Measurements from ENCODE around the gene AGBL3. TPM values are rescaled to one million over a fixed set of nuclear protein-coding genes. Genes with fewer than 3 reads are reported as not detected.

Gene AGBL3
- total RNA-seq, 1 experiment from 2014 or later: 3.5 TPM

DNA sequence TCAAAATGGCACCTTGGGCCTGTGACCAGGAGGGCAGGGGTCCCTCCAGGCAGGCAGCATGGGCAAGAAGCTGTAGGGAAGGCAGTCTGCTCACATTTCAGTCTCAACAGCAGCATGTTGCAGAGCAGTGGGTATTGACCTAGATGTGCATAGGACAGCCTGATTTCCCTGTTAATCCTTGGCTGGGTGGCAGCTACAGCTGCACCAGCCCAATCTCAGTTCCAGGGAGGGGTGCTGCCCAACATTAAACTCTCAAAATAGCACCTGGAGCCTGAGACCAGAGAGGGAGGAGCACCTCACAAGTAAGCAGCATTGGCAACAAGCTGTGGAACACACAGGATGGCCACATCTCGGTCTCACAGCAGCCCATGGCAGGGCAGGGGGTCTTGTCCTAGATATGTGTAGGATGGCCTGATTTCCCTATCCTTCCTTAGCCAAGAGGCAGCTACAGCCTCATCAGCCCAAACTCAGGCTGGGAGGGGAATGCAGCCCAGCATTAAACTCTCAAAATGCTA is 171.9 kb downstream of the AGBL3 start:
- Histone ChIP-seq H3K27me3 (ENCODE audit: low read length) (no peaks in the 10 kb centered on the region), H3K4me2 (ENCODE audit: low read depth, low read length, poor library complexity, severe bottlenecking) (no peak overlapping the region), H3K79me2 (ENCODE audit: low read length) (no peaks in the 10 kb centered on the region), H4K20me1 (ENCODE audit: insufficient read depth, low read depth, low read length) (no peaks in the 10 kb centered on the region), H3K9ac (ENCODE audit: low read length) (no peak overlapping the region), H3K36me3 (ENCODE audit: insufficient read depth, low read length) (no peaks in the 10 kb centered on the region; the same call in 1 of the 2 replicates), H2AFZ (ENCODE audit: low read length) (no peak overlapping the region), H3K4me1 (ENCODE audit: low read length) (no peaks in the 10 kb centered on the region), H3K9me3 (ENCODE audit: low read length) (peaks cover 32% of the 10 kb centered on the region), H3K27ac (ENCODE audit: low read length) (no peak overlapping the region), H3K4me3 (ENCODE audit: low read length) (no peak overlapping the region), H3K9me2 (replicated peaks; ENCODE audit: insufficient read depth, low read length) (no peaks in the 10 kb centered on the region)
- DNase-seq: no peak

GRCh38 chr7:135158874-135159273 is 172.6 kb downstream of the AGBL3 start:
- Histone ChIP-seq H3K4me3 (ENCODE audit: low read length) (no peak overlapping the region), H3K27me3 (ENCODE audit: low read length) (no peaks in the 10 kb centered on the region), H3K27ac (ENCODE audit: low read length) (no peak overlapping the region), H4K20me1 (ENCODE audit: insufficient read depth, low read depth, low read length) (no peaks in the 10 kb centered on the region), H3K4me2 (ENCODE audit: low read depth, low read length, poor library complexity, severe bottlenecking) (no peak overlapping the region), H3K9me2 (replicated peaks; ENCODE audit: insufficient read depth, low read length) (no peaks in the 10 kb centered on the region), H2AFZ (ENCODE audit: low read length) (no peak overlapping the region), H3K9me3 (ENCODE audit: low read length) (peaks cover 29% of the 10 kb centered on the region), H3K79me2 (ENCODE audit: low read length) (no peaks in the 10 kb centered on the region), H3K9ac (ENCODE audit: low read length) (no peak overlapping the region), H3K4me1 (ENCODE audit: low read length) (no peaks in the 10 kb centered on the region), H3K36me3 (ENCODE audit: insufficient read depth, low read length) (no peaks in the 10 kb centered on the region; the same call in 1 of the 2 replicates)
- DNase-seq: no peak

GRCh38 chr7:135159359-135160085 is 173.2 kb downstream of the AGBL3 start:
- H2AFZ ChIP-seq (ENCODE audit: low read length): no peak overlapping the region
- H3K4me1 ChIP-seq (ENCODE audit: low read length): no peaks in the 10 kb centered on the region
- H3K4me3 ChIP-seq (ENCODE audit: low read length): no peak overlapping the region
- H3K79me2 ChIP-seq (ENCODE audit: low read length): no peaks in the 10 kb centered on the region
- H4K20me1 ChIP-seq (ENCODE audit: insufficient read depth, low read depth, low read length): no peaks in the 10 kb centered on the region
- no peak overlapping the region for H3K9ac ChIP-seq (ENCODE audit: low read length)
- H3K27me3 ChIP-seq (ENCODE audit: low read length): no peaks in the 10 kb centered on the region
- no peak overlapping the region for H3K27ac ChIP-seq (ENCODE audit: low read length)
- H3K4me2 ChIP-seq (ENCODE audit: low read depth, low read length, poor library complexity, severe bottlenecking): no peak overlapping the region
- H3K9me3 ChIP-seq (ENCODE audit: low read length): peaks cover 29% of the 10 kb centered on the region
- peaks cover 4% of the 10 kb centered on the region; the same call in 1 of the 2 replicates for H3K36me3 ChIP-seq (ENCODE audit: insufficient read depth, low read length)
- no peak for DNase-seq
- H3K9me2 ChIP-seq (replicated peaks; ENCODE audit: insufficient read depth, low read length): no peaks in the 10 kb centered on the region

DNA sequence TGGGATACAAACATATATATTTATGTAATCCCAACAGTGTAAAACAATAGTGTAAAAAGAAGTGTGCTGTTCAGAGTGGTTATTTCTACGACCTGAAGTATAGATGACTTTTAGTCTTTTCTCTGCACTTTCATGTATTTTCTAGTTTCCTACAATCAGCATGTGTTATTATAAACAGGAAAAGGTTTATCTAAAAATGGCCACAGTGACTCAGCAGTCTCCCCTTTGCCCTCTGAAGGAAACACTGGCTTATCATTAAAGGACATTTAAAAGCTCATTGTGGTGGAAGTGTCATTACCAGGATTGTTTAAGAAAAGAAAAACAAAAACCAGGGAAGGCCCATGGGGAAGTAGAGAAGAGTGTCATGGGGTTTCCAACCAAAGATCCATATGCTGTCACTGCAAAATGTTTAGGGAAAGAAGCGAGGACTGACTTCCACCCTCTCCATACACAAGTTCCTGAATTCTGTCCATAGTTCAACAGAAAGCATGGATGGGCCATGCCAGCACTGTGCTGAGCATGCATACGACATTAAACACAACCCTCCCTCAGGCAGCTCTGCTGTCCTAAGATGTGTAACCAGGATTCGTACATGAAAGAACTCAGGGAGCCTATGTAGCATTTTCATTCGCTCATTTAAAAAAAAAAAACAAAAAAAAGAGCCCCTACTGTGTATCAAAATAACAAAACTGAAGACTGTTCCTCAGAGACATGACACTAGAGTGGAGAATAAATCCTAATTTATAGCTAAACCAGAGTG is 174.0 kb downstream of the AGBL3 start:
- Histone ChIP-seq H4K20me1 (ENCODE audit: insufficient read depth, low read depth, low read length) (no peaks in the 10 kb centered on the region), H3K9me2 (replicated peaks; ENCODE audit: insufficient read depth, low read length) (no peaks in the 10 kb centered on the region), H3K9me3 (ENCODE audit: low read length) (peaks cover 26% of the 10 kb centered on the region), H3K36me3 (ENCODE audit: insufficient read depth, low read length) (peaks cover 7% of the 10 kb centered on the region), H3K4me2 (ENCODE audit: low read depth, low read length, poor library complexity, severe bottlenecking) (no peak overlapping the region), H2AFZ (ENCODE audit: low read length) (no peak overlapping the region), H3K79me2 (ENCODE audit: low read length) (no peaks in the 10 kb centered on the region), H3K27ac (ENCODE audit: low read length) (no peak overlapping the region), H3K4me3 (ENCODE audit: low read length) (no peak overlapping the region), H3K9ac (ENCODE audit: low read length) (no peak overlapping the region), H3K4me1 (ENCODE audit: low read length) (no peaks in the 10 kb centered on the region), H3K27me3 (ENCODE audit: low read length) (no peaks in the 10 kb centered on the region)
- DNase-seq: no peak

- Histone ChIP-seq H2AFZ (ENCODE audit: low read length) (no peak overlapping the region), H4K20me1 (ENCODE audit: insufficient read depth, low read depth, low read length) (no peaks in the 10 kb centered on the region), H3K4me2 (ENCODE audit: low read depth, low read length, poor library complexity, severe bottlenecking) (no peak overlapping the region), H3K9me3 (ENCODE audit: low read length) (peaks cover 18% of the 10 kb centered on the region), H3K27me3 (ENCODE audit: low read length) (no peaks in the 10 kb centered on the region), H3K9ac (ENCODE audit: low read length) (no peak overlapping the region), H3K79me2 (ENCODE audit: low read length) (no peaks in the 10 kb centered on the region), H3K27ac (ENCODE audit: low read length) (no peak overlapping the region), H3K9me2 (replicated peaks; ENCODE audit: insufficient read depth, low read length) (no peaks in the 10 kb centered on the region), H3K36me3 (ENCODE audit: insufficient read depth, low read length) (peaks cover 13% of the 10 kb centered on the region), H3K4me1 (ENCODE audit: low read length) (no peaks in the 10 kb centered on the region), H3K4me3 (ENCODE audit: low read length) (no peak overlapping the region)
- DNase-seq: no peak
Observed at GRCh38 chr7:135160858-135161653, 174.7 kb downstream of the AGBL3 start.

GRCh38 chr7:135161669-135162068 is 175.4 kb downstream of the AGBL3 start:
- DNase-seq: no peak
- Histone ChIP-seq H3K36me3 (ENCODE audit: insufficient read depth, low read length) (peaks cover 17% of the 10 kb centered on the region), H3K9ac (ENCODE audit: low read length) (no peak overlapping the region), H2AFZ (ENCODE audit: low read length) (no peak overlapping the region), H3K27me3 (ENCODE audit: low read length) (no peaks in the 10 kb centered on the region), H4K20me1 (ENCODE audit: insufficient read depth, low read depth, low read length) (no peaks in the 10 kb centered on the region), H3K27ac (ENCODE audit: low read length) (no peak overlapping the region), H3K4me1 (ENCODE audit: low read length) (no peaks in the 10 kb centered on the region), H3K79me2 (ENCODE audit: low read length) (no peaks in the 10 kb centered on the region), H3K9me3 (ENCODE audit: low read length) (peaks cover 12% of the 10 kb centered on the region; the same call in 1 of the 2 replicates), H3K9me2 (replicated peaks; ENCODE audit: insufficient read depth, low read length) (no peaks in the 10 kb centered on the region), H3K4me2 (ENCODE audit: low read depth, low read length, poor library complexity, severe bottlenecking) (no peak overlapping the region), H3K4me3 (ENCODE audit: low read length) (no peak overlapping the region)

GRCh38 chr7:135162382-135163001 is 176.2 kb downstream of the AGBL3 start:
- Histone ChIP-seq H3K27me3 (ENCODE audit: low read length) (no peaks in the 10 kb centered on the region), H3K36me3 (ENCODE audit: insufficient read depth, low read length) (peaks cover 24% of the 10 kb centered on the region), H3K9me3 (ENCODE audit: low read length) (peaks cover 4% of the 10 kb centered on the region; the same call in 1 of the 2 replicates), H3K79me2 (ENCODE audit: low read length) (0 out of 2 replicates have a peak, but pooled peaks cover 3% of the 10 kb centered on the region), H3K9me2 (replicated peaks; ENCODE audit: insufficient read depth, low read length) (no peaks in the 10 kb centered on the region), H3K4me1 (ENCODE audit: low read length) (no peaks in the 10 kb centered on the region), H3K9ac (ENCODE audit: low read length) (no peak overlapping the region), H3K4me3 (ENCODE audit: low read length) (no peak overlapping the region), H3K4me2 (ENCODE audit: low read depth, low read length, poor library complexity, severe bottlenecking) (no peak overlapping the region), H2AFZ (ENCODE audit: low read length) (no peak overlapping the region), H4K20me1 (ENCODE audit: insufficient read depth, low read depth, low read length) (peaks cover 7% of the 10 kb centered on the region; the same call in 1 of the 2 replicates), H3K27ac (ENCODE audit: low read length) (no peak overlapping the region)
- DNase-seq: no peak

All from Karpas-422 (cell line).